Esophagus squamous epithelium (tissue), 4 donors: ENCODE data around the gene SRGAP2C.
"Not testable (repeated sequence)": the region's sequence is repeated elsewhere in the genome, so short reads cannot be mapped to it uniquely, and the experiment has no call there.

Source experiments
- POLR2A ChIP-seq, 4 donors: fragments of 450-650 bp; IDR thresholded peaks; one replicate each; pipeline ENCODE4 v1.6.1; 2017; ENCODE audit warnings: antibody characterized with exemption in 4 of 4, mild to moderate bottlenecking in 4 of 4, moderate library complexity in 3 of 4
- TF ChIP-seq, protein P1 (sequence below), 6 experiments: fragments of 450-650 bp in 4 of 6; fragments of 200-600 bp in 2 of 6; sonication (generic) in 2 of 6; IDR thresholded peaks; one replicate each; pipeline ENCODE4 v1.5.1; 2016 to 2019; ENCODE audit warnings: antibody characterized with exemption in 6 of 6, mild to moderate bottlenecking in 4 of 6, moderate library complexity in 4 of 6

DNA sequence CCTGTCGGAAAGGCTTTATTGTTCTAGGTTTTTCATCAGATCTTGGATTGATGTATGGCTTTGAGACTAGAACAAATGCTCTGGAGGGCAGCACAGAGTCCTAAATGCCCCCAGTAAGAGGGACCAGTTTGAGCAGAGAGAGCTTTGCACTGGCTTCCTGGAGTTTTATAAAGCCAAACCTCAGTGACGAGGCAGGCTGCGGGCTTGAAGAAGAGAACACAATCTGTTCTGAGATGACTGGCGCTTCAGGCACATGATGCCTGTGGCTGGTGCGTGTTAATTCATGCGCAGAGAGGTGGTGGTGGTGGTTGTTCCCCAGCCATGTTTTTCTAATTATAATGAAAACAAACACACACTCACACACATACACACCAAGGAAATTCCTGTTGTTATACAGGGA lies 180.9 kb downstream of the SRGAP2C start:
- TF ChIP-seq, protein P1, sequence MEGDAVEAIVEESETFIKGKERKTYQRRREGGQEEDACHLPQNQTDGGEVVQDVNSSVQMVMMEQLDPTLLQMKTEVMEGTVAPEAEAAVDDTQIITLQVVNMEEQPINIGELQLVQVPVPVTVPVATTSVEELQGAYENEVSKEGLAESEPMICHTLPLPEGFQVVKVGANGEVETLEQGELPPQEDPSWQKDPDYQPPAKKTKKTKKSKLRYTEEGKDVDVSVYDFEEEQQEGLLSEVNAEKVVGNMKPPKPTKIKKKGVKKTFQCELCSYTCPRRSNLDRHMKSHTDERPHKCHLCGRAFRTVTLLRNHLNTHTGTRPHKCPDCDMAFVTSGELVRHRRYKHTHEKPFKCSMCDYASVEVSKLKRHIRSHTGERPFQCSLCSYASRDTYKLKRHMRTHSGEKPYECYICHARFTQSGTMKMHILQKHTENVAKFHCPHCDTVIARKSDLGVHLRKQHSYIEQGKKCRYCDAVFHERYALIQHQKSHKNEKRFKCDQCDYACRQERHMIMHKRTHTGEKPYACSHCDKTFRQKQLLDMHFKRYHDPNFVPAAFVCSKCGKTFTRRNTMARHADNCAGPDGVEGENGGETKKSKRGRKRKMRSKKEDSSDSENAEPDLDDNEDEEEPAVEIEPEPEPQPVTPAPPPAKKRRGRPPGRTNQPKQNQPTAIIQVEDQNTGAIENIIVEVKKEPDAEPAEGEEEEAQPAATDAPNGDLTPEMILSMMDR (IDR thresholded peaks at IDR 0.05), result not testable (repeated sequence)
- not testable (repeated sequence) for TF ChIP-seq POLR2A (IDR thresholded peaks at IDR 0.05)
